Bronchial epithelial cell (primary cell): Measurements from ENCODE around the gene ZNF593OS. TPM values are rescaled to one million over a fixed set of nuclear protein-coding genes. Genes with fewer than 3 reads are reported as not detected.

Source experiments
- DNase-seq: peaks from one replicate; pipeline ENCODE4 v3.0.0-alpha.2; 2010; ENCODE audit warnings: low read depth
- FAIRE-seq: peaks from 2 replicates; lab custom pipeline; 2011; peaks lifted over from hg19 to GRCh38; lab: Jason Lieb, UNC
- H3K27me3 ChIP-seq: 2 replicates; pipeline ENCODE4 v1.5.1; 2011; ENCODE audit warnings: low read length; ENCODE audit not compliant: control insufficient read depth, insufficient read depth
- H3K36me3 ChIP-seq: 2 replicates; pipeline ENCODE4 v1.5.1; 2011; ENCODE audit warnings: low read length; ENCODE audit not compliant: control insufficient read depth, insufficient read depth
- H3K4me3 ChIP-seq: 2 replicates; pipeline ENCODE4 v1.5.1; 2011; ENCODE audit warnings: mild to moderate bottlenecking, low read depth, low read length, control low read depth
- total RNA-seq: library from RNA; depleted of rRNA; stranded (reverse); fragments of >200 nt; gene quantifications from 2 replicates; pipeline ENCODE4 v1.2.1, GENCODE V29; 2014
- TF ChIP-seq, protein P1 (sequence below): IDR thresholded peaks from 2 replicates; pipeline ENCODE4 v1.5.1; 2011; ENCODE audit warnings: mild to moderate bottlenecking, moderate library complexity, low read length, control low read depth, inconsistent platforms; ENCODE audit not compliant: insufficient read depth, severe bottlenecking

ZNF593OS gene
- not detected in 2 replicates for total RNA-seq

GRCh38 chr1:26171084-26172072 is at the start of gene ZNF593OS:
Gene ZNF593OS (minus strand): TSS chr1:26171832. CDS start chr1:26171661, 171 bp downstream.
- Histone ChIP-seq H3K4me3 (peak within 1 kb of the TSS; percentile 78), H3K27me3 (no peaks in the 10 kb centered on the region), H3K36me3 (peaks cover 9% of the 10 kb centered on the region)
- no peak for FAIRE-seq
- no peak for DNase-seq
- TF ChIP-seq, protein P1, sequence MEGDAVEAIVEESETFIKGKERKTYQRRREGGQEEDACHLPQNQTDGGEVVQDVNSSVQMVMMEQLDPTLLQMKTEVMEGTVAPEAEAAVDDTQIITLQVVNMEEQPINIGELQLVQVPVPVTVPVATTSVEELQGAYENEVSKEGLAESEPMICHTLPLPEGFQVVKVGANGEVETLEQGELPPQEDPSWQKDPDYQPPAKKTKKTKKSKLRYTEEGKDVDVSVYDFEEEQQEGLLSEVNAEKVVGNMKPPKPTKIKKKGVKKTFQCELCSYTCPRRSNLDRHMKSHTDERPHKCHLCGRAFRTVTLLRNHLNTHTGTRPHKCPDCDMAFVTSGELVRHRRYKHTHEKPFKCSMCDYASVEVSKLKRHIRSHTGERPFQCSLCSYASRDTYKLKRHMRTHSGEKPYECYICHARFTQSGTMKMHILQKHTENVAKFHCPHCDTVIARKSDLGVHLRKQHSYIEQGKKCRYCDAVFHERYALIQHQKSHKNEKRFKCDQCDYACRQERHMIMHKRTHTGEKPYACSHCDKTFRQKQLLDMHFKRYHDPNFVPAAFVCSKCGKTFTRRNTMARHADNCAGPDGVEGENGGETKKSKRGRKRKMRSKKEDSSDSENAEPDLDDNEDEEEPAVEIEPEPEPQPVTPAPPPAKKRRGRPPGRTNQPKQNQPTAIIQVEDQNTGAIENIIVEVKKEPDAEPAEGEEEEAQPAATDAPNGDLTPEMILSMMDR: no peak

GRCh38 chr1:26221094-26221493 is 49.5 kb upstream of the ZNF593OS start:
- H3K36me3 ChIP-seq: no peaks in the 10 kb centered on the region
- H3K4me3 ChIP-seq: no peak overlapping the region
- FAIRE-seq: no peak
- H3K27me3 ChIP-seq: no peaks in the 10 kb centered on the region
- TF ChIP-seq, protein P1: no peak
- no peak for DNase-seq

DNA sequence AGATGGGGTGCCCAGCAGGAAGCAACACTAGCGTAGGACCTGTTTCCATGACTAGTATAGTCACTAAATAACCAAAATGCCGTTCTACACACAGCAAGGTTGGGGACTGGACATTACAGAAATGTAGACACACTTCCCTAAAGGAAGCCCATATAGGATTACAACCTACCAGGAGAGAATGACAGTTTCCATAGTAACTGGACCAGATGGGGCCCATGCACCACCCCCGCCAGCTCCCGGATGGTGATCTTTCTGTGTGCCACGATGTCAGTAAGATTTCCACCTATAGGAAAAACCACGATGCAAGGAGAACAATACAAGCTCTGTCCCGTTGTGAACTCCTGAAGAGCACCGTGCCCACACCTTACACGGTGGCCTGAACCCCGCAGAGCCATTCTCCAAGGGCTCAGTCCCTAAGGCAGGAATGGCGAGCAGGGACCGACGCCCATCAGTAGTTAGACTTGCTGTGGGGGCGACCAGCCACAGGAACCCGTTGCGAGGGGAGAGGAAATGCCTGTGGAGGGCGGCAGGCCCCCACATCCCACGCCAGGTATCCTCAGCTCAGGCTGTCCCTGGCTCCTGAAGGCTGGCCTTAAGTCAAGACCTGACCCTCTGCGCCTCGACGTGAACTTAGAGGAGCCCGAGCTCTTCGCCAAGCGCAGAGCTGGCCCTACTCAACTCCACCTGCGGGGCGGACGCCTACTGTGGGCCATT is 48.7 kb upstream of the ZNF593OS start:
- H3K36me3 ChIP-seq: no peaks in the 10 kb centered on the region
- FAIRE-seq: peak; percentile 64
- no peaks in the 10 kb centered on the region for H3K27me3 ChIP-seq
- TF ChIP-seq, protein P1: no peak
- DNase-seq: no peak
- no peak overlapping the region for H3K4me3 ChIP-seq

DNA sequence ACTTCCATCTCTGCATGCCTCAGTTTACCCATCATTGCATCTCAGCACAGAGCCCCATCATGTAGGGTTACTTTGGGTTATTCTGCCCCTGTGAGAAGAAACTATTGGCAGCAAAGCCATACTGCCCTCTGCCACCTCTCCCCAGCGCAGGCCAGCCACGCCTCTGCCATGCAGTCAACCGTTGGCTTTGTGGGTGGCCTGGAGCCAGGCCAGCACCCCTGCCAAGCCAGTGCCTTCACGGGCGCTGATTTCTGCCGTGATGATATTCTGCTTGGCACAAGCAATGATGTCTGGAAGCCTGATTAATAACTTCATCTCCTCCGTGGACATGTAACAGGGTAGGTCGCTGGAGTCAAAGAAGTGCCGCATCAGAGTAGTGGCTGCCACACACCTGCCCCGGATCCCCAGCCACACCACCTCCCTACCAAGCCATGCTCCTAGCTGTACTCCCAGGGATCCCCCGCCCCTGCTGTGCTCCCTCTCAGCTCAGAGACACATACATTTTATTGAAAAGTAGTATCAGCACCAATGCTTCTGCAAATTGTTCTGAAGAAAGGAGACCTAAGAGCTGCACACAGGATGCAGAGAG is 47.4 kb upstream of the ZNF593OS start:
- no peak for DNase-seq
- FAIRE-seq: no peak
- H3K36me3 ChIP-seq: no peaks in the 10 kb centered on the region
- H3K27me3 ChIP-seq: no peaks in the 10 kb centered on the region
- TF ChIP-seq, protein P1: no peak
- H3K4me3 ChIP-seq: no peak overlapping the region

- FAIRE-seq: no peak
- Histone ChIP-seq H3K4me3 (no peak overlapping the region), H3K36me3 (no peaks in the 10 kb centered on the region), H3K27me3 (no peaks in the 10 kb centered on the region)
- TF ChIP-seq, protein P1: no peak
- DNase-seq: no peak
Observed at GRCh38 chr1:26215246-26215645, 43.6 kb upstream of the ZNF593OS start.
